ENCODE results near the gene ATP9A. TPM values are rescaled to one million over a fixed set of nuclear protein-coding genes. Genes with fewer than 3 reads are reported as not detected.
"Not testable (repeated sequence)": the region's sequence is repeated elsewhere in the genome, so short reads cannot be mapped to it uniquely, and the experiment has no call there.

The ATP9A gene
- total and polyA plus RNA-seq, 4 donors, result 10.6 to 59.8 (median 33.2) TPM

DNA sequence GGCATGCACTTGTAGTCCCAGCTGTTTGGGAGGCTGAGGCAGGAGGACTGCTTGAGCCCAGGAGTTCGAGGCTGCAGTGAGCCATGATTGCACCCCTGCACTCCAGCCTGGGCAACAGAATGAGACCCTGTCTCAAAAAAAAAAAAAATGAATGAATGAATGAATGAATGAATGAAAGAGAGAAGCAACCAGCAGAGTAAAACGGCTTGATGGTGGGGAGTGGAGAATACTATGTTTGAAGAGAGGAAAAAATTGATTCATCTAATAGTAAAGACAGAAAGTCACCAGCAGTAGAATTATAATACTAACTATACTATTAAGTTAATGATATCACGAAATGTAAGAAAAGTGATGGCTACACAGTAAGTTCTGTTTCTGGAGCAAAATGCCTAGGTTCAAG lies 80.6 kb downstream of the ATP9A start:
- intact Hi-C loops (cut with DNase I), result no loop called here

DNA sequence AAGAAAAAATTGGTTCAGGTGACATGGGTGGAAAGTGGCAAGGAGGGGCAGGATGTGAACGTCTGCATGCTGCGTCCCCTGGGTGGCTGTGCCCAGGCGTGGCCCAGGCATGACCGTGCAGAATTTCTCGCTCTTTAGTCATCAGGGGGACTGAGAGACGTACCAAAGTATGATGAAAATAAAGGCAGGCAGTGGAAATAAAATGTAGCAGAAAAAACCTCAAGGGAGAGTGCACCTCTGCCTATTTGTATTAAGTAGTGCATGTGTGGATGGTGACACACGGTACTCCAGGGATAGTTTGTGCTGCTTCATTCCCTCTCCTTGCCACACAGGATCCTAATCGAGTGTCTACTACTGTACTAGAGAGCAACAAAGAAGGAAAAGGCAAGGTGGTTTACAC lies 81.1 kb downstream of the ATP9A start:
- no peaks in the 10 kb centered on the region for H3K4me1 ChIP-seq (ENCODE audit: control insufficient read depth in 1 of 2, insufficient read depth in 2 of 2, low read length in 2 of 2)
- no peak overlapping the region for H3K27ac ChIP-seq (ENCODE audit: low read depth in 1 of 2, low read length in 2 of 2)
- no peaks in the 10 kb centered on the region for H3K9me3 ChIP-seq (ENCODE audit: control insufficient read depth, low read length)
- ATAC-seq (ENCODE audit: low FRiP score), result no peak
- intact Hi-C loops (cut with DNase I), result no loop called here
- WGBS, 2 donors, result 77% methylated on average over 8 of the region's 8 CpGs
- H3K4me3 ChIP-seq (ENCODE audit: low read length in 2 of 2), result no peak overlapping the region
- H3K36me3 ChIP-seq (ENCODE audit: control insufficient read depth in 1 of 2, insufficient read depth in 2 of 2, low read length in 1 of 2), result peaks cover 0 to 7% of the 10 kb centered on the region in 2 donors
- DNase-seq, result no peak
- H3K27me3 ChIP-seq (ENCODE audit: control insufficient read depth in 1 of 2, insufficient read depth in 2 of 2, low read length in 1 of 2), result no peaks in the 10 kb centered on the region

More for the DNA sequence above, 80.6 kb downstream of the ATP9A start:
- ATAC-seq (ENCODE audit: low FRiP score) (no peak), DNase-seq (no peak)
- no peak overlapping the region for H3K4me3 ChIP-seq (ENCODE audit: low read length in 2 of 2)
- H3K27me3 ChIP-seq (ENCODE audit: control insufficient read depth in 1 of 2, insufficient read depth in 2 of 2, low read length in 1 of 2), result no peaks in the 10 kb centered on the region
- H3K27ac ChIP-seq (ENCODE audit: low read depth in 1 of 2, low read length in 2 of 2), result no peak overlapping the region
- WGBS, 2 donors, result 85 to 89% methylated on average over 3 of the region's 3 CpGs
- H3K4me1 ChIP-seq (ENCODE audit: control insufficient read depth in 1 of 2, insufficient read depth in 2 of 2, low read length in 2 of 2), result no peaks in the 10 kb centered on the region
- H3K36me3 ChIP-seq (ENCODE audit: control insufficient read depth in 1 of 2, insufficient read depth in 2 of 2, low read length in 1 of 2), result peaks cover 0 to 7% of the 10 kb centered on the region in 2 donors
- no peaks in the 10 kb centered on the region for H3K9me3 ChIP-seq (ENCODE audit: control insufficient read depth, low read length)

DNA sequence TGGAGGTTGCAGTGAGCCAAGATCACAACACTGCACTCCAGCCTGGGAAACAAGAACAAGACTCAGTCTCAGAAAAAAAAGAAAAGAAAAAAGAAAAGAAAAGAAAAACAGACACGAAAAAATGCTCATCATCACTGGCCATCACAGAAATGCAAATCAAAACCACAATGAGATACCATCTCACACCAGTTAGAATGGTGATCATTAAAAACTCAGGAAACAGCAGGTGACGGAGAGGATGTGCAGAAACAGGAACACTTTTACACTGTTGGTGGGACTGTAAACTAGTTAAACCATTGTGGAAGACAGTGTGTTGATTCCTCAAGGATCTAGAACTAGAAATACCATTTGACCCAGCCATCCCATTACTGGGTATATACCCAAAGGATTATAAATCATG lies 82.7 kb downstream of the ATP9A start:
- DNase-seq; H3K9me3 ChIP-seq (ENCODE audit: control insufficient read depth, low read length); ATAC-seq (ENCODE audit: low FRiP score); H3K4me3 ChIP-seq (ENCODE audit: low read length in 2 of 2); H3K4me1 ChIP-seq (ENCODE audit: control insufficient read depth in 1 of 2, insufficient read depth in 2 of 2, low read length in 2 of 2); H3K36me3 ChIP-seq (ENCODE audit: control insufficient read depth in 1 of 2, insufficient read depth in 2 of 2, low read length in 1 of 2); intact Hi-C loops (cut with DNase I); H3K27ac ChIP-seq (ENCODE audit: low read depth in 1 of 2, low read length in 2 of 2); H3K27me3 ChIP-seq (ENCODE audit: control insufficient read depth in 1 of 2, insufficient read depth in 2 of 2, low read length in 1 of 2): not testable (repeated sequence)
- WGBS, 2 donors, result 87 to 93% methylated on average over 2 of the region's 2 CpGs

DNA sequence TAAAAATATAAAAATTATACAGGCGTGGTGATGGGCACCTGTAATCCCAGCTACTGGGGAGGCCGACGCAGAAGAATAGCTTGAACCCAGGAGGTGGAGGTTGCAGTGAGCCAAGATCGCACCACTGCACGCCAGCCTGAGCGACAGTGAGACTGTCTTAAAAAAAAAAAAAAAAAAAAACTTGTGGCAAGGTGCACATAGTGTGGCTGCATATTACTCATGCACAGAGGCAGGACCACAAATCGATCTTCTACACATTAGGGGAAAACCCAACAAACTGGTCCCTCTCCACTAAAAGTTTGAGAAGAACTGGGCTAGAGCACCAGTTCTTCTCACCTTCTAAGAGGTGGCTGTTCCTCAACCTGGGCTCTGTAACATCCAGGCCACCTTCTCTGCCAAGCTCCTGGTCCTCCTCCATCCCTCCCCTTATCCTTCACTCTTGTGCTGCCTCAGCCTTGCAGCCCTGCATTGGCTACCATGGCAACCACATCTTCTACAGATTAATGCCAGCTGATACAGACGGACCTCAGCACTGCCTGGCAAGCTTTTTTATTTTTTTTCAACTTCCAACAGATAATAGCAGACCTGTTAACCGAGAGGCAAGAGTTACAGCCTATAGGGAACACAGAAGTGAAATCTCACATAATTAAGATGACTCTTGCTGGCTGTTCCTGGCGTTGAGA lies 88.0 kb downstream of the ATP9A start:
- H3K36me3 ChIP-seq (ENCODE audit: control insufficient read depth in 1 of 2, insufficient read depth in 2 of 2, low read length in 1 of 2), result no peaks in the 10 kb centered on the region
- ATAC-seq (ENCODE audit: low FRiP score) (no peak), DNase-seq (no peak)
- H3K4me3 ChIP-seq (ENCODE audit: low read length in 2 of 2), result no peak overlapping the region
- H3K27me3 ChIP-seq (ENCODE audit: control insufficient read depth in 1 of 2, insufficient read depth in 2 of 2, low read length in 1 of 2), result no peaks in the 10 kb centered on the region
- H3K9me3 ChIP-seq (ENCODE audit: control insufficient read depth, low read length), result no peaks in the 10 kb centered on the region
- WGBS, 2 donors, result 89 to 91% methylated on average over 10 of the region's 10 CpGs
- H3K27ac ChIP-seq (ENCODE audit: low read depth in 1 of 2, low read length in 2 of 2), result no peak overlapping the region
- intact Hi-C loops (cut with DNase I), result no loop called here
- H3K4me1 ChIP-seq (ENCODE audit: control insufficient read depth in 1 of 2, insufficient read depth in 2 of 2, low read length in 2 of 2), result no peaks in the 10 kb centered on the region

DNA sequence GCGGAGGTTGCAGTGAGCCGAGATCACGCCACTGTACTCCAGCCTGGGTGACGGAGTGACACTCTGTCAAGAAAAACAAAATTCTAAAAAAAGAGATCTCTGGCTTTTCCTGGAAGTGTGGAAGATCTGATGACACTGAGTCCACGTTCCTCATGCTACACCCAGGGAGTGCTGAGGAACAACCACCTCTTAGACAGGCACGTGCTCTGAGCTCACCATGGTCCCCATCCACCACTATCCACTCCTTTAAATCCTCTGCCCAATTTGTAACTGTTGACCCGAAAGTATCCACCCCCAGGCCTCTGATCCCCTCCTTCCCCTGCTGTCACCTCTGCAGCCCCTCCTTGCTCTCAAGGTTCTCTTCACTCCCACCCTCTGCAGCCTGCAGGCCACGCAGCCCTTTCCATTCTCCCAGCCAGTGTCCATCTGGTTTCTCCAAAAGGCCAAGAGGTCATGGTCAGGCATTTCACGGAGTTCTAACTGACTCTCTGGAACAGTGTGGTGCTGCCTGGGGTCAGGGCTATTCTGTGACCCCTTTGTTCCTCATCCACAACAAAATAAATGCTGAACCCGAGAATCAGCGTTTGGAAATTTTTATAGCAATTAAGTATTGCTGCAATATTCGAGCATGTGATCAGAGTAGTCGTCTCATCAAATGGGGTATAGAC lies 88.8 kb downstream of the ATP9A start:
- WGBS, 2 donors, result 87 to 90% methylated on average over 13 of the region's 13 CpGs
- intact Hi-C loops (cut with DNase I), result no loop called here
- no peak for ATAC-seq (ENCODE audit: low FRiP score)
- Histone ChIP-seq H3K9me3 (ENCODE audit: control insufficient read depth, low read length) (no peaks in the 10 kb centered on the region), H3K36me3 (ENCODE audit: control insufficient read depth in 1 of 2, insufficient read depth in 2 of 2, low read length in 1 of 2) (no peaks in the 10 kb centered on the region), H3K27ac (ENCODE audit: low read depth in 1 of 2, low read length in 2 of 2) (no peak overlapping the region), H3K4me1 (ENCODE audit: control insufficient read depth in 1 of 2, insufficient read depth in 2 of 2, low read length in 2 of 2) (no peaks in the 10 kb centered on the region), H3K4me3 (ENCODE audit: low read length in 2 of 2) (no peak overlapping the region), H3K27me3 (ENCODE audit: control insufficient read depth in 1 of 2, insufficient read depth in 2 of 2, low read length in 1 of 2) (no peaks in the 10 kb centered on the region)
- no peak for DNase-seq

DNA sequence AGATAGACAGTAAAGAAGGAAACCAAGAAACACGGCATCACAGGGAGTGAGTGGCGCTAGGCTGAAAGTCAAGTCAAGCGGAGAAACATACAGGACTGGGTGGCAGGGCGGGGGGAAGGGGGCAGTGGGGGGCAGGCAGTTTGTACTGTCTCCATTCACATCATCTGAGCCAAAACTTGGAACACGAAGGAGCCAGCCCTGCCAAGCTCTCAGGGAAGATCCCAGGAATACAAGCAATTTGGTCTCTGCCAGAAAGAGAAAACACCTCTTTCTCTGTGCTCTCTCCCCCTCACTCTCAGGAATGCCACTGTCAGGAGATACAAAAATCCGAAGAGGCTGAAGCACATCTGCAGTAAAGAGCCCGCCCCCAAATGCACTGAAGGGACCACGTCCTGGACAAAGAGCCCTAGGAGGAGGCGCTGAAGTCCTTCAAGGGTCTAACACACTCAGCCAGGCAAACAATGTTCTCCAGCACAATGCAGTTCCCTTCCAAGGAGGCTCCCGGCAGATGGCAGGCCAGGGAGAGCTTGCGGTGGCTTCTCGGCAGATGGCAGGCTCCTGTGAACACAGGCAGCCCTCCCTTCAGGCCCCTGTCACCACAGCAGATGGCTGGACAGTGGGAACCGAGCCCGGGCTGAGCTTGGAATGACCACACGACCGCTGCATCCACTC lies 90.0 kb downstream of the ATP9A start:
- ATAC-seq (ENCODE audit: low FRiP score), result peak; percentile 50

DNA sequence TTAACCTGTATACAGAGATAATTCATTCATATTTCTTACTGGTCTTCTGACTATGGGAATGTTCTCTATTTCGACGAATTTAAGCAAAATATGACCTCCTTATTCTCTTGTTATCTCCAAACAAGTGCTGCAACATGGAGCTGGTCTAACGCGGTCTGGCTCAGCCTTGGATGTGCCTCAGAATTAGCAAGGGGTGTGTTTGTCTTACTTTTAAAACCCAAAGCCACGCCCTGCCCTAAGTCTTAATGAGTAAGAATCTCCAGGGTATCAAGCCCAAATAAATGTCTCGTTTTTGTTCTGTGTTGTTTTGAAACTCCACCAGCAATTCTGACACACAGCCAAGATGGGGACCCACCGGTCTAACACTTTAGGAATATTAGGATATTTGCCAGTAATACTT lies 99.2 kb downstream of the ATP9A start:
- WGBS, 2 donors, result 76 to 80% methylated on average over 7 of the region's 7 CpGs
- DNase-seq, result no peak
- no peaks in the 10 kb centered on the region for H3K9me3 ChIP-seq (ENCODE audit: control insufficient read depth, low read length)
- no peak for ATAC-seq (ENCODE audit: low FRiP score)
- intact Hi-C loops (cut with DNase I), result no loop called here
- peaks cover 2 to 15% of the 10 kb centered on the region in 2 donors for H3K36me3 ChIP-seq (ENCODE audit: control insufficient read depth in 1 of 2, insufficient read depth in 2 of 2, low read length in 1 of 2)
- H3K27me3 ChIP-seq (ENCODE audit: control insufficient read depth in 1 of 2, insufficient read depth in 2 of 2, low read length in 1 of 2), result no peaks in the 10 kb centered on the region
- H3K4me3 ChIP-seq (ENCODE audit: low read length in 2 of 2), result no peak overlapping the region
- H3K27ac ChIP-seq (ENCODE audit: low read depth in 1 of 2, low read length in 2 of 2), result no peak overlapping the region
- H3K4me1 ChIP-seq (ENCODE audit: control insufficient read depth in 1 of 2, insufficient read depth in 2 of 2, low read length in 2 of 2), result no peaks in the 10 kb centered on the region

More for the DNA sequence above, 90.0 kb downstream of the ATP9A start:
- peaks cover 0 to 7% of the 10 kb centered on the region in 2 donors for H3K36me3 ChIP-seq (ENCODE audit: control insufficient read depth in 1 of 2, insufficient read depth in 2 of 2, low read length in 1 of 2)
- H3K4me1 ChIP-seq (ENCODE audit: control insufficient read depth in 1 of 2, insufficient read depth in 2 of 2, low read length in 2 of 2), result no peaks in the 10 kb centered on the region
- H3K27me3 ChIP-seq (ENCODE audit: control insufficient read depth in 1 of 2, insufficient read depth in 2 of 2, low read length in 1 of 2), result no peaks in the 10 kb centered on the region
- WGBS, 2 donors, result 41 to 49% methylated on average over 16 of the region's 16 CpGs
- DNase-seq, result peak in 1 of 2 donors; percentile 50
- no peaks in the 10 kb centered on the region for H3K9me3 ChIP-seq (ENCODE audit: control insufficient read depth, low read length)
- no peak overlapping the region for H3K4me3 ChIP-seq (ENCODE audit: low read length in 2 of 2)
- H3K27ac ChIP-seq (ENCODE audit: low read depth in 1 of 2, low read length in 2 of 2), result no peak overlapping the region
- intact Hi-C loops (cut with DNase I), result no loop called here

DNA sequence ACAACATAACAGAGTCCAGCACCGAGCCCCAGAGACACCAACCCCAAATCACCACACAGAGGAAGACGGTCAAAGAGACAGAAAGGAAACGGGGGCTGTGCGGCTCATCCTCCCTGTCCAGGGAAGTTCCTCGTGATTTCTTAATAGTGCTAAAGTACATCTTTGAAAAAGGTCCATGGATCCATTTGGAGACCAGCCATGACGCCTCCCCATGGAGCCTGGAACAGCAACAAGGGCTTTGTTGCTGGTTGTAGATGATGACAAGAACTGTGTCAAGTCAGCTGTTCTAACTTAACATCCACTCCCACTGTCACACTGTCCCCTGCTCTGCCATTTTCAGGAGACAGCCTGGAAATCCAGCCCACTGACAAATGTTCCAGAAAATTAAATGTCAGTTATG lies 99.7 kb downstream of the ATP9A start:
- intact Hi-C loops (cut with DNase I), result no loop called here
- H3K27ac ChIP-seq (ENCODE audit: low read depth in 1 of 2, low read length in 2 of 2), result no peak overlapping the region
- H3K36me3 ChIP-seq (ENCODE audit: control insufficient read depth in 1 of 2, insufficient read depth in 2 of 2, low read length in 1 of 2), result peaks cover 2 to 14% of the 10 kb centered on the region in 2 donors
- no peaks in the 10 kb centered on the region for H3K4me1 ChIP-seq (ENCODE audit: control insufficient read depth in 1 of 2, insufficient read depth in 2 of 2, low read length in 2 of 2)
- 91 to 92% methylated on average over 6 of the region's 6 CpGs for WGBS, 2 donors
- no peaks in the 10 kb centered on the region for H3K27me3 ChIP-seq (ENCODE audit: control insufficient read depth in 1 of 2, insufficient read depth in 2 of 2, low read length in 1 of 2)
- DNase-seq (no peak), ATAC-seq (ENCODE audit: low FRiP score) (no peak)
- H3K9me3 ChIP-seq (ENCODE audit: control insufficient read depth, low read length), result no peaks in the 10 kb centered on the region
- H3K4me3 ChIP-seq (ENCODE audit: low read length in 2 of 2), result no peak overlapping the region

All from aorta (tissue), 5 donors.